Osteocyte (in vitro differentiated cells): ENCODE results near the gene HM13. TPM values are rescaled to one million over a fixed set of nuclear protein-coding genes. Genes with fewer than 3 reads are reported as not detected.
"Not testable (repeated sequence)": the region's sequence is repeated elsewhere in the genome, so short reads cannot be mapped to it uniquely, and the experiment has no call there.

ENCODE experiments used
- DNase-seq: peaks from one replicate; pipeline ENCODE4 v3.0.0; 2021; ENCODE audit warnings: mixed read lengths; ENCODE audit not compliant: unreplicated experiment; ENCODE audit errors: extremely low spot score
- H3K27ac Mint-ChIP-seq: one replicate; pipeline ENCODE4 v1.8.0; 2021; ENCODE audit warnings: mild to moderate bottlenecking, mixed read lengths; ENCODE audit not compliant: unreplicated experiment
- H3K27me3 Mint-ChIP-seq: one replicate; pipeline ENCODE4 v1.8.0; 2021; ENCODE audit warnings: mixed read lengths; ENCODE audit not compliant: unreplicated experiment
- H3K36me3 Mint-ChIP-seq: one replicate; pipeline ENCODE4 v1.8.0; 2021; ENCODE audit warnings: mixed read lengths; ENCODE audit not compliant: unreplicated experiment
- H3K4me1 Mint-ChIP-seq: one replicate; pipeline ENCODE4 v1.8.0; 2021; ENCODE audit warnings: mixed read lengths; ENCODE audit not compliant: unreplicated experiment
- H3K4me3 Mint-ChIP-seq: one replicate; pipeline ENCODE4 v1.8.0; 2021; ENCODE audit warnings: mild to moderate bottlenecking, moderate library complexity, mixed read lengths; ENCODE audit not compliant: unreplicated experiment
- H3K9me3 Mint-ChIP-seq: one replicate; pipeline ENCODE4 v1.8.0; 2021; ENCODE audit warnings: mixed read lengths; ENCODE audit not compliant: unreplicated experiment
- CTCF ChIP-seq: fragments of 200-600 bp; sonication (generic); IDR thresholded peaks from 2 replicates; pipeline ENCODE4 v1.5.0; 2021; ENCODE audit warnings: antibody characterized with exemption, mild to moderate bottlenecking, moderate library complexity
- long read RNA-seq: library from polyadenylated mRNA; unstranded; transcript quantifications from one replicate; pipeline ENCODE4 v2.0.0, GENCODE V29; 2021
- total RNA-seq: library from RNA; stranded (reverse); gene quantifications from 2 replicates; pipeline ENCODE4 v1.2.1, GENCODE V29; 2021

The HM13 gene
- total RNA-seq = 173 and 203 TPM in 2 replicates
- long read RNA-seq, transcript HM13-202 (12 exons, 1,606 nt) = major isoform, 100 of 137 reads
- long read RNA-seq, transcript HM13-224 (3 exons, 3,932 nt) = minor isoform, 6 of 137 reads
- long read RNA-seq, partial matches to known transcripts = 9 of 137 reads
- long read RNA-seq, other reads (novel, unspliced or antisense) = 21 of 137 reads

GRCh38 chr20:31514154-31515071, at the start of gene HM13:
Gene HM13, plus strand, starts transcription at chr20:31514442. Its CDS starts 110 bp downstream, at chr20:31514552.
- DNase-seq = peak; percentile 97
- Mint-ChIP-seq H3K27ac (peak within 1 kb of the TSS; percentile 67), H3K9me3 (no peaks in the 10 kb centered on the region), H3K4me3 (no peak within 1 kb of the TSS), H3K4me1 (no peaks in the 10 kb centered on the region), H3K36me3 (no peaks in the 10 kb centered on the region), H3K27me3 (no peaks in the 10 kb centered on the region)
- TF ChIP-seq CTCF = peak; percentile 99

- H3K4me1 Mint-ChIP-seq = not testable (repeated sequence)
These were observed 43.3 kb upstream of the HM13 start for GRCh38 chr20:31470946-31471345.

GRCh38 chr20:31472395-31473330, 41.6 kb upstream of the HM13 start:
- Mint-ChIP-seq H3K4me3 (no peak overlapping the region), H3K4me1 (no peaks in the 10 kb centered on the region), H3K9me3 (no peaks in the 10 kb centered on the region), H3K27ac (no peak overlapping the region), H3K27me3 (peaks cover 2% of the 10 kb centered on the region), H3K36me3 (no peaks in the 10 kb centered on the region)
- no peak for DNase-seq
- no peak for TF ChIP-seq CTCF

More at GRCh38 chr20:31470946-31471345, 43.3 kb upstream of the HM13 start:
- not testable (repeated sequence) for H3K27ac Mint-ChIP-seq, H3K4me3 Mint-ChIP-seq, H3K27me3 Mint-ChIP-seq, H3K36me3 Mint-ChIP-seq, DNase-seq, H3K9me3 Mint-ChIP-seq

- Mint-ChIP-seq H3K36me3 (no peaks in the 10 kb centered on the region), H3K27me3 (peaks cover 7% of the 10 kb centered on the region), H3K27ac (no peak overlapping the region), H3K4me1 (no peaks in the 10 kb centered on the region), H3K9me3 (no peaks in the 10 kb centered on the region), H3K4me3 (no peak overlapping the region)
- no peak for DNase-seq
- TF ChIP-seq CTCF = no peak
These were observed 40.7 kb upstream of the HM13 start for GRCh38 chr20:31473331-31474096.

DNA sequence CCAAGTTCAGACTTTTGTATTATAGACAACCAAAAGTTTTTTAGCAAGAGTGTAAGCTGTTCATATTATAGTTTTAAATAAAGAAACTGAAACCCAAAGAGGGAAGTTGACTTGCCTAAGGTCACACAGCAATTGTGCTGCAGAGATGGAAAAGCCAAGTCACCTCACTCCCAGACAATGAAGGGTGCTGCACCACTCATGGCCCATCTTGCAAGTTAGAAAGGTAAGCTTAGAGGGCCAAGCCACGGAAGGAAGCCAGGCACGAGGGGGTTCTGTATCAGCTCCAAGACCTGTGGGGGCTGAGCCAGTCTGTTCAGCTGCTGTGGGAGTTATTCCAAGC, 40.2 kb upstream of the HM13 start:
- no peak overlapping the region for H3K27ac Mint-ChIP-seq
- no peak for DNase-seq
- peaks cover 7% of the 10 kb centered on the region for H3K27me3 Mint-ChIP-seq
- no peak overlapping the region for H3K4me3 Mint-ChIP-seq
- H3K4me1 Mint-ChIP-seq = no peaks in the 10 kb centered on the region
- no peak for TF ChIP-seq CTCF
- H3K9me3 Mint-ChIP-seq = no peaks in the 10 kb centered on the region
- no peaks in the 10 kb centered on the region for H3K36me3 Mint-ChIP-seq
